Measurements from ENCODE around the gene KRTAP2-1.

Gene KRTAP2-1

GRCh38 chr17:41013181-41013580 is 33.9 kb downstream of the KRTAP2-1 start:
- peaks cover 6% of the 10 kb centered on the region for H3K4me1 ChIP-seq (ENCODE audit: control insufficient read depth, insufficient read depth, low read length)
- H3K27me3 ChIP-seq (ENCODE audit: control insufficient read depth, insufficient read depth, low read length, poor library complexity, severe bottlenecking): no peaks in the 10 kb centered on the region
- H3K36me3 ChIP-seq (ENCODE audit: control insufficient read depth, insufficient read depth, low read length): no peaks in the 10 kb centered on the region
- H3K4me3 ChIP-seq (ENCODE audit: insufficient read depth, low read depth, low read length): no peak overlapping the region
- WGBS, 2 experiments: 95 to 98% methylated on average over 3 of the region's 3 CpGs
- no peak overlapping the region for H3K27ac ChIP-seq (ENCODE audit: insufficient read depth, low read depth, low read length, poor library complexity, severe bottlenecking)
- no peaks in the 10 kb centered on the region for H3K9me3 ChIP-seq (ENCODE audit: control insufficient read depth, low read length)

GRCh38 chr17:41012326-41013120 is 34.6 kb downstream of the KRTAP2-1 start:
- H3K36me3 ChIP-seq (ENCODE audit: control insufficient read depth, insufficient read depth, low read length): no peaks in the 10 kb centered on the region
- no peak overlapping the region for H3K4me3 ChIP-seq (ENCODE audit: insufficient read depth, low read depth, low read length)
- H3K4me1 ChIP-seq (ENCODE audit: control insufficient read depth, insufficient read depth, low read length): peaks cover 6% of the 10 kb centered on the region

GRCh38 chr17:41010441-41010840 is 36.7 kb downstream of the KRTAP2-1 start:
- H3K9me3 ChIP-seq (ENCODE audit: control insufficient read depth, low read length): no peaks in the 10 kb centered on the region
- no peaks in the 10 kb centered on the region for H3K36me3 ChIP-seq (ENCODE audit: control insufficient read depth, insufficient read depth, low read length)
- H3K27ac ChIP-seq (ENCODE audit: insufficient read depth, low read depth, low read length, poor library complexity, severe bottlenecking): no peak overlapping the region
- peaks cover 6% of the 10 kb centered on the region for H3K4me1 ChIP-seq (ENCODE audit: control insufficient read depth, insufficient read depth, low read length)
- H3K4me3 ChIP-seq (ENCODE audit: insufficient read depth, low read depth, low read length): no peak overlapping the region
- H3K27me3 ChIP-seq (ENCODE audit: control insufficient read depth, insufficient read depth, low read length, poor library complexity, severe bottlenecking): no peaks in the 10 kb centered on the region

More at GRCh38 chr17:41012326-41013120, 34.6 kb downstream of the KRTAP2-1 start:
- 89 to 92% methylated on average over 6 of the region's 6 CpGs for whole genome bisulfite sequencing, 2 experiments
- Histone ChIP-seq H3K27ac (ENCODE audit: insufficient read depth, low read depth, low read length, poor library complexity, severe bottlenecking) (no peak overlapping the region), H3K9me3 (ENCODE audit: control insufficient read depth, low read length) (no peaks in the 10 kb centered on the region), H3K27me3 (ENCODE audit: control insufficient read depth, insufficient read depth, low read length, poor library complexity, severe bottlenecking) (no peaks in the 10 kb centered on the region)

GRCh38 chr17:41009936-41010335 is 37.2 kb downstream of the KRTAP2-1 start:
- H3K4me3 ChIP-seq (ENCODE audit: insufficient read depth, low read depth, low read length): no peak overlapping the region
- 100% methylated on average over 1 of the region's 1 CpG; no CpG with 5 or more reads in 1 of the 2 experiments for WGBS, 2 experiments
- no peaks in the 10 kb centered on the region for H3K36me3 ChIP-seq (ENCODE audit: control insufficient read depth, insufficient read depth, low read length)
- no peaks in the 10 kb centered on the region for H3K27me3 ChIP-seq (ENCODE audit: control insufficient read depth, insufficient read depth, low read length, poor library complexity, severe bottlenecking)
- peak overlapping the region; percentile 28 for H3K27ac ChIP-seq (ENCODE audit: insufficient read depth, low read depth, low read length, poor library complexity, severe bottlenecking)
- peaks cover 6% of the 10 kb centered on the region for H3K4me1 ChIP-seq (ENCODE audit: control insufficient read depth, insufficient read depth, low read length)
- no peaks in the 10 kb centered on the region for H3K9me3 ChIP-seq (ENCODE audit: control insufficient read depth, low read length)

- Histone ChIP-seq H3K27me3 (ENCODE audit: control insufficient read depth, insufficient read depth, low read length, poor library complexity, severe bottlenecking) (no peaks in the 10 kb centered on the region), H3K4me1 (ENCODE audit: control insufficient read depth, insufficient read depth, low read length) (peaks cover 6% of the 10 kb centered on the region), H3K27ac (ENCODE audit: insufficient read depth, low read depth, low read length, poor library complexity, severe bottlenecking) (no peak overlapping the region), H3K9me3 (ENCODE audit: control insufficient read depth, low read length) (no peaks in the 10 kb centered on the region), H3K36me3 (ENCODE audit: control insufficient read depth, insufficient read depth, low read length) (no peaks in the 10 kb centered on the region), H3K4me3 (ENCODE audit: insufficient read depth, low read depth, low read length) (no peak overlapping the region)
- 66 to 72% methylated on average over 4 of the region's 4 CpGs for WGBS, 2 experiments
Measured at GRCh38 chr17:41009301-41009760, 37.8 kb downstream of the KRTAP2-1 start.

- WGBS, 2 experiments: 91 to 95% methylated on average over 6 to 7 of the region's 8 CpGs
- no peak within 1 kb of the TSS for H3K4me3 ChIP-seq (ENCODE audit: insufficient read depth, low read depth, low read length)
Measured at GRCh38 chr17:41008811-41009210, 38.3 kb downstream of the KRTAP2-1 start, which contains the start of gene KRTAP3-1. Gene KRTAP3-1, minus strand, starts transcription at chr17:41009128. Its CDS starts 54 bp downstream, at chr17:41009074.

GRCh38 chr17:41004397-41004796 is 42.7 kb downstream of the KRTAP2-1 start:
- WGBS, 2 experiments: 94 to 98% methylated on average over 3 of the region's 3 CpGs
- Histone ChIP-seq H3K9me3 (ENCODE audit: control insufficient read depth, low read length) (no peaks in the 10 kb centered on the region), H3K27me3 (ENCODE audit: control insufficient read depth, insufficient read depth, low read length, poor library complexity, severe bottlenecking) (no peaks in the 10 kb centered on the region), H3K4me1 (ENCODE audit: control insufficient read depth, insufficient read depth, low read length) (peaks cover 6% of the 10 kb centered on the region), H3K27ac (ENCODE audit: insufficient read depth, low read depth, low read length, poor library complexity, severe bottlenecking) (no peak overlapping the region), H3K36me3 (ENCODE audit: control insufficient read depth, insufficient read depth, low read length) (no peaks in the 10 kb centered on the region), H3K4me3 (ENCODE audit: insufficient read depth, low read depth, low read length) (no peak overlapping the region)

More at GRCh38 chr17:41008811-41009210, 38.3 kb downstream of the KRTAP2-1 start, which contains the start of gene KRTAP3-1:
- Histone ChIP-seq H3K27me3 (ENCODE audit: control insufficient read depth, insufficient read depth, low read length, poor library complexity, severe bottlenecking) (no peaks in the 10 kb centered on the region), H3K4me1 (ENCODE audit: control insufficient read depth, insufficient read depth, low read length) (peaks cover 6% of the 10 kb centered on the region), H3K36me3 (ENCODE audit: control insufficient read depth, insufficient read depth, low read length) (no peaks in the 10 kb centered on the region), H3K9me3 (ENCODE audit: control insufficient read depth, low read length) (no peaks in the 10 kb centered on the region), H3K27ac (ENCODE audit: insufficient read depth, low read depth, low read length, poor library complexity, severe bottlenecking) (peak within 1 kb of the TSS; percentile 28)

GRCh38 chr17:41003926-41004325 is 43.2 kb downstream of the KRTAP2-1 start:
- no peak overlapping the region for H3K27ac ChIP-seq (ENCODE audit: insufficient read depth, low read depth, low read length, poor library complexity, severe bottlenecking)
- 88 to 94% methylated on average over 4 of the region's 4 CpGs for WGBS, 2 experiments
- no peak overlapping the region for H3K4me3 ChIP-seq (ENCODE audit: insufficient read depth, low read depth, low read length)
- H3K27me3 ChIP-seq (ENCODE audit: control insufficient read depth, insufficient read depth, low read length, poor library complexity, severe bottlenecking): no peaks in the 10 kb centered on the region
- H3K36me3 ChIP-seq (ENCODE audit: control insufficient read depth, insufficient read depth, low read length): no peaks in the 10 kb centered on the region
- peaks cover 4% of the 10 kb centered on the region for H3K4me1 ChIP-seq (ENCODE audit: control insufficient read depth, insufficient read depth, low read length)
- no peaks in the 10 kb centered on the region for H3K9me3 ChIP-seq (ENCODE audit: control insufficient read depth, low read length)

GRCh38 chr17:41002814-41003213 is 44.3 kb downstream of the KRTAP2-1 start:
- Histone ChIP-seq H3K4me1 (ENCODE audit: control insufficient read depth, insufficient read depth, low read length) (no peaks in the 10 kb centered on the region), H3K27ac (ENCODE audit: insufficient read depth, low read depth, low read length, poor library complexity, severe bottlenecking) (no peak overlapping the region), H3K4me3 (ENCODE audit: insufficient read depth, low read depth, low read length) (no peak overlapping the region), H3K27me3 (ENCODE audit: control insufficient read depth, insufficient read depth, low read length, poor library complexity, severe bottlenecking) (no peaks in the 10 kb centered on the region), H3K36me3 (ENCODE audit: control insufficient read depth, insufficient read depth, low read length) (no peaks in the 10 kb centered on the region), H3K9me3 (ENCODE audit: control insufficient read depth, low read length) (no peaks in the 10 kb centered on the region)
- WGBS, 2 experiments: 81 to 89% methylated on average over 4 to 5 of the region's 5 CpGs

GRCh38 chr17:41001795-41002194 is 45.3 kb downstream of the KRTAP2-1 start:
- Histone ChIP-seq H3K4me3 (ENCODE audit: insufficient read depth, low read depth, low read length) (no peak overlapping the region), H3K27ac (ENCODE audit: insufficient read depth, low read depth, low read length, poor library complexity, severe bottlenecking) (no peak overlapping the region), H3K4me1 (ENCODE audit: control insufficient read depth, insufficient read depth, low read length) (no peaks in the 10 kb centered on the region), H3K27me3 (ENCODE audit: control insufficient read depth, insufficient read depth, low read length, poor library complexity, severe bottlenecking) (no peaks in the 10 kb centered on the region), H3K9me3 (ENCODE audit: control insufficient read depth, low read length) (no peaks in the 10 kb centered on the region), H3K36me3 (ENCODE audit: control insufficient read depth, insufficient read depth, low read length) (no peaks in the 10 kb centered on the region)
- WGBS, 2 experiments: 90 to 99% methylated on average over 4 of the region's 4 CpGs
